Endothelial cell of umbilical vein (primary cell): ENCODE measurements around the gene ACHE. TPM values are rescaled to one million over a fixed set of nuclear protein-coding genes. Genes with fewer than 3 reads are reported as not detected.
A peak's percentile ranks its signal among the peaks of the same experiment; 100 is the strongest.

Experiments used
- BruUV-seq: library from RNA; stranded (reverse); fragments of 400-500 nt; replicated peaks from 2 replicates; lab custom pipeline; 2021; lab: Mats Ljungman, UMichigan
- CTCF ChIA-PET: fragments of 300-600, 350-600 bp; sonication (Branson Sonifier 250); formaldehyde crosslinking; loops from one replicate; lab custom pipeline; 2021; ENCODE audit warnings: antibody characterized with exemption, inconsistent platforms; lab: Charles Lee
- POLR2A ChIA-PET: fragments of 300-600, 350-600 bp; sonication (Branson Sonifier 250); formaldehyde crosslinking; loops from one replicate; lab custom pipeline; 2021; ENCODE audit warnings: antibody characterized with exemption, inconsistent platforms; lab: Charles Lee
- DNase-seq: peaks from one replicate; pipeline ENCODE4 v3.0.0-alpha.2; 2011; ENCODE audit warnings: low read depth, low spot score
- FAIRE-seq: peaks from 2 replicates; lab custom pipeline; 2011; peaks lifted over from hg19 to GRCh38; lab: Jason Lieb, UNC
- H2AFZ ChIP-seq: 2 replicates; pipeline ENCODE4 v1.6.0; 2012; ENCODE audit warnings: low read depth, low read length, control low read depth, inconsistent platforms
- H3K27ac ChIP-seq: 2 replicates; pipeline ENCODE4 v1.5.1; 2011; ENCODE audit warnings: low read depth, mild to moderate bottlenecking, control low read depth, low read length, moderate library complexity; ENCODE audit not compliant: insufficient read depth
- H3K27me3 ChIP-seq, 2 experiments: 2 replicates each; pipeline versions ENCODE4 v1.6.0 to v1.6.1; 2011; ENCODE audit warnings: low read length in 2 of 2, mixed read lengths in 1 of 2; ENCODE audit not compliant: control insufficient read depth in 2 of 2, insufficient read depth in 2 of 2
- H3K36me3 ChIP-seq, 2 experiments: 2 replicates in 1 of 2; 3 replicates in 1 of 2; pipeline ENCODE4 v1.5.1; 2011; ENCODE audit warnings: low read length in 2 of 2, mild to moderate bottlenecking in 1 of 2, moderate library complexity in 1 of 2; ENCODE audit not compliant: control insufficient read depth in 2 of 2, insufficient read depth in 2 of 2; ENCODE audit errors: extremely low read depth in 1 of 2
- H3K4me1 ChIP-seq: 3 replicates; pipeline ENCODE4 v1.5.1; 2011; ENCODE audit warnings: mild to moderate bottlenecking, low read length; ENCODE audit not compliant: control insufficient read depth, insufficient read depth; ENCODE audit errors: extremely low read depth
- H3K4me2 ChIP-seq: 2 replicates; pipeline ENCODE4 v1.6.1; 2011; ENCODE audit warnings: low read length, control low read depth, mixed read lengths; ENCODE audit not compliant: insufficient read depth
- H3K4me3 ChIP-seq, 3 experiments: fragments of 200-600 bp in 1 of 3; sonication (generic), shearing (Covaris generic) in 1 of 3; replicated peaks in 1 of 3; 2 replicates each; pipeline ENCODE4 v1.5.1; 2011 to 2016; ENCODE audit warnings: control low read depth in 3 of 3, low read length in 3 of 3, mild to moderate bottlenecking in 2 of 3, inconsistent platforms in 1 of 3, low read depth in 1 of 3, moderate library complexity in 1 of 3; ENCODE audit not compliant: insufficient read depth in 1 of 3
- H3K79me2 ChIP-seq: 2 replicates; pipeline ENCODE4 v1.6.0; 2012; ENCODE audit warnings: low read length, inconsistent platforms; ENCODE audit not compliant: control insufficient read depth, insufficient read depth
- H3K9ac ChIP-seq: replicated peaks from 2 replicates; pipeline ENCODE3; 2011; ENCODE audit warnings: low read length, control low read depth; ENCODE audit not compliant: insufficient read depth; ENCODE audit errors: extremely low read depth
- H3K9me1 ChIP-seq: replicated peaks from 3 replicates; pipeline ENCODE4 v1.6.0; 2011; ENCODE audit warnings: mild to moderate bottlenecking, low read length; ENCODE audit not compliant: control insufficient read depth, insufficient read depth; ENCODE audit errors: extremely low read depth
- H3K9me3 ChIP-seq: replicated peaks from 2 replicates; pipeline ENCODE4 v1.5.1; 2012; ENCODE audit warnings: low read length, inconsistent platforms; ENCODE audit not compliant: control insufficient read depth, insufficient read depth
- H4K20me1 ChIP-seq: replicated peaks from 2 replicates; pipeline ENCODE3; 2011; ENCODE audit warnings: mild to moderate bottlenecking, low read length; ENCODE audit not compliant: control insufficient read depth, insufficient read depth; ENCODE audit errors: extremely low read depth
- CTCF ChIP-seq, 2 donors: IDR thresholded peaks; 1 replicate in 1 of 2; 2 replicates in 1 of 2; pipeline ENCODE4 v1.5.1; 2011; ENCODE audit warnings: low read length in 2 of 2, mild to moderate bottlenecking in 2 of 2, moderate library complexity in 2 of 2, control low read depth in 1 of 2, inconsistent platforms in 1 of 2, low read depth in 1 of 2; ENCODE audit not compliant: insufficient read depth in 1 of 2; ENCODE audit errors: extremely low read depth in 1 of 2
- EZH2 ChIP-seq: IDR thresholded peaks from 2 replicates; pipeline ENCODE4 v1.6.1; 2012; ENCODE audit warnings: borderline replicate concordance, low read depth, mild to moderate bottlenecking, moderate library complexity, low read length, inconsistent platforms; ENCODE audit not compliant: severe bottlenecking
- GATA2 ChIP-seq: IDR thresholded peaks from 2 replicates; pipeline ENCODE4 v1.7.0; 2011; ENCODE audit warnings: low read depth, mild to moderate bottlenecking, moderate library complexity, mixed read lengths, low read length; ENCODE audit not compliant: insufficient read length, insufficient read depth
- JUN ChIP-seq: IDR thresholded peaks from 2 replicates; pipeline ENCODE4 v1.6.1; 2011; ENCODE audit warnings: borderline replicate concordance, low read depth; ENCODE audit not compliant: insufficient read length, insufficient read depth
- POLR2A ChIP-seq: IDR thresholded peaks from 2 replicates; pipeline ENCODE4 v1.6.1; 2012; ENCODE audit warnings: low read depth, mild to moderate bottlenecking, control low read depth, low read length
- POLR2AphosphoS5 ChIP-seq: IDR thresholded peaks from 2 replicates; pipeline ENCODE4 v1.6.1; 2012; ENCODE audit warnings: low read depth, mild to moderate bottlenecking, control low read depth, low read length, moderate library complexity; ENCODE audit not compliant: insufficient read depth
- dilution Hi-C: fragments of 300-500 bp; cut with MboI; formaldehyde crosslinking; loops from one replicate; pipeline ENCODE4 v1.15.0; 2019; ENCODE audit warnings: low sequenced_read_pairs; ENCODE audit not compliant: extremely low pct_ligation_motif_present
- intact Hi-C: fragments of 100-400 bp; cut with micrococcal nuclease; formaldehyde crosslinking; loops from one replicate; pipeline ENCODE4 v1.10.0; 2022
- polyA plus RNA-seq, 4 experiments: library from polyadenylated mRNA; depleted of rRNA in 3 of 4; stranded (reverse) in 3 of 4; unstranded in 1 of 4; fragments of >200 nt; gene quantifications; 2 replicates each; pipeline versions ENCODE4 v1.2.1 to v1.2.3, GENCODE V29; 2011 to 2012; ENCODE audit warnings: missing spikeins in 1 of 4
- total RNA-seq: library from RNA; stranded (reverse); gene quantifications from 2 replicates; pipeline ENCODE4 v1.2.3, GENCODE V29; 2021

ACHE gene
- total and polyA plus RNA-seq, 2 donors (not counting 3 experiments of a cell fraction or from before 2014, with no cell fraction given) = 0.18 to 0.28 TPM

- Histone ChIP-seq H3K79me2 (no peaks in the 10 kb centered on the region), H3K9ac (no peak overlapping the region), H3K9me3 (no peaks in the 10 kb centered on the region), H3K27ac (no peak overlapping the region), H3K4me2 (no peak overlapping the region), H3K4me3 (peak overlapping the region in 1 of 3 experiments; percentile 4), H3K4me1 (peaks cover 19% of the 10 kb centered on the region), H3K27me3 (peaks cover 9 to 19% of the 10 kb centered on the region in 2 experiments), H2AFZ (no peak overlapping the region), H4K20me1 (no peaks in the 10 kb centered on the region), H3K36me3 (no peaks in the 10 kb centered on the region), H3K9me1 (no peaks in the 10 kb centered on the region)
- DNase-seq = no peak
- intact Hi-C loops = loop anchor here (1.0 to 10.0 kb wide), 4 partner anchors 72 to 400 kb away; partner anchors contain the start of genes MUC12 and VGF
- ChIA-PET CTCF (interaction anchor here (0.7 to 2.5 kb wide), 15 partner anchors 10 to 388 kb away, joined by 3 to 44 read pairs (median 5); partner anchors contain the start of genes CLDN15, POP7 and SRRT), POLR2A (interaction anchor here (0.9 kb wide), 1 partner anchor 232 kb away, joined by 3 read pairs; the partner anchor contains the start of gene SERPINE1)
- TF ChIP-seq GATA2 (no peak), POLR2A (no peak), JUN (no peak), EZH2 (no peak), POLR2AphosphoS5 (no peak), CTCF (IDR thresholded peaks at IDR 0.05; ENCODE audit: extremely low read depth in 1 of 2, insufficient read depth in 1 of 2, low read depth in 1 of 2, low read length in 2 of 2) (peak; percentile 65 to 88)
- BruUV-seq = no TSS peak
- dilution Hi-C loops = no loop called here
- FAIRE-seq = no peak
These were observed 608 bp downstream of the ACHE start for GRCh38 chr7:100894860-100895700.
